Measurements from ENCODE around the gene MUL1.

The MUL1 gene

DNA sequence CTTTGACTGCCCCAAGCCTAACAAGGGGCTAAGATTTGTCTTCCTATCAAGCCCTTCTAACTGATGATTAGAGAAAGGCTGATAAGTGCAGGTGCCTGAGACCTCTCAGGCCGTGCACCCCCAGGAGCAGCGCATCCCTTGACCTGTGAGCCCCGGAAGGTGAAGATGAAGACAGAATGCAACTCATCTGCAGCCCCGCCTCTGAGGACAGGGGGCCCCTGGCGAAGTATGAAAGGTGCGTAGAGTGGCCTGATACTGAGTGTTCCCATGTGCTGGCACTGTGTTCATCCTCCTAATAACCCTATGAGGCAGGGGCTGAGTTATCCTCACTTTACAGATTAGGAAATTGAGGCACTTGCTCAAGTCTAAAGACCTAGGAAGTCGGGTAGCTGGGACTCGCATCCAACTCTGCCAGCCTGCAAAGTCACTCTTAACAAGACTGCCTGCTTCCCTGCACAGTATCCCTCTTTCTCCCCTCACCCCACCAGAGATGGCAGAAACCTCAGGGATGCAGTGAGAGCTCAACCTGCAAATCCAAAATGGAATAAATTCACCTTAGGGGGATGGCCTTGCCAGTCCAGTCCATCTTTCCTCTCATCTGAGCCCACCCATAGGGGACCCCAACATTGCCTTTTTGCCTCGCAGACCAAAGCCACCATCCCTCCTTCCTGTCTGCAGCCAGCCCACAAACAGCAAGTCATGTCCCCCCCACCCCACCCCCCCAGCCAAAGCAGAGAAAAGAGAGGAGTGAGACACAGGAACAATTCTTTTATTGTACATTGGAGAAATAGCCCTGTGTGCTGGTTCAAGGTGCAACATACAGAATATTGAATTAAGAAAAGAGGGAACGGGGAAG lies 26.1 kb downstream of the MUL1 start:
- DNase-seq (ENCODE audit: low read depth): no peak
- in situ Hi-C loops (cut with HindIII; ENCODE audit: low sequenced_read_pairs): no loop called here
- TF ChIP-seq, protein P1, sequence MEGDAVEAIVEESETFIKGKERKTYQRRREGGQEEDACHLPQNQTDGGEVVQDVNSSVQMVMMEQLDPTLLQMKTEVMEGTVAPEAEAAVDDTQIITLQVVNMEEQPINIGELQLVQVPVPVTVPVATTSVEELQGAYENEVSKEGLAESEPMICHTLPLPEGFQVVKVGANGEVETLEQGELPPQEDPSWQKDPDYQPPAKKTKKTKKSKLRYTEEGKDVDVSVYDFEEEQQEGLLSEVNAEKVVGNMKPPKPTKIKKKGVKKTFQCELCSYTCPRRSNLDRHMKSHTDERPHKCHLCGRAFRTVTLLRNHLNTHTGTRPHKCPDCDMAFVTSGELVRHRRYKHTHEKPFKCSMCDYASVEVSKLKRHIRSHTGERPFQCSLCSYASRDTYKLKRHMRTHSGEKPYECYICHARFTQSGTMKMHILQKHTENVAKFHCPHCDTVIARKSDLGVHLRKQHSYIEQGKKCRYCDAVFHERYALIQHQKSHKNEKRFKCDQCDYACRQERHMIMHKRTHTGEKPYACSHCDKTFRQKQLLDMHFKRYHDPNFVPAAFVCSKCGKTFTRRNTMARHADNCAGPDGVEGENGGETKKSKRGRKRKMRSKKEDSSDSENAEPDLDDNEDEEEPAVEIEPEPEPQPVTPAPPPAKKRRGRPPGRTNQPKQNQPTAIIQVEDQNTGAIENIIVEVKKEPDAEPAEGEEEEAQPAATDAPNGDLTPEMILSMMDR (IDR thresholded peaks at IDR 0.05; ENCODE audit: low read depth, low read length, missing control alignments): no peak
- no peak overlapping the region for H3K4me3 ChIP-seq (ENCODE audit: low read depth, low read length)

DNA sequence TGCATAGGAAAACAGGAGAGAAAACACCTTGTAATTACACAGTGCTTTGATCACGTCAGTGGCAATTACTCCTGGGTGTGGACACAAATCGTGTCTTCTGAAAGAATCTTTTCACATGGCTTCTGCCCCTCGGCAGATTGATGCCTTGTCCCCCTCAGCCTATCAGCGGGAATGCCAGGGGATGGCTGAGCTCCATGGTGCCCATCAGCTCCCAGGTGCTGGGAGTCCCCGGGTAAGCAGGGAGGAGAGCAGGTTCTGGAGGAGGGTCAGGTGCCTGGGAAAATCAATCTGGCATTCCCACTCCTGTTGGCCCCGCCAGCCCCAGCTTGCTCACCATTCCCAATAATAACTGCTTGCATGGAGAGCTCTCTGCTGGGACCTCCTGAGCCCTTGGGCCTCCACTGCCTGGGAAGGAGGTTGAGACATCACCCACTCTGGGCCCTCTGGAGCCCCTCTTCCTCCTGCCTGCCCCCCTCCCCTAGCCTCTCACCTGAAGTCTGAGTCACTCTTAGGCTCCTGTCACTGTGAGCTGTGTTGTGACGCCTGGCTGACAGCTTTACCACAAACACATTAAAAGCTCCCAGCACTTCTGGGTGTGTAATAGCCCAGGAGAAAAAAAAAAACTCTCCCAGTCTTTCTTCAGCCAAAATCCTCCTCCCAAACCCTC lies 26.9 kb downstream of the MUL1 start:
- TF ChIP-seq, protein P1 (IDR thresholded peaks at IDR 0.05; ENCODE audit: low read depth, low read length, missing control alignments): no peak
- in situ Hi-C loops (cut with HindIII; ENCODE audit: low sequenced_read_pairs): no loop called here
- no peak overlapping the region for H3K4me3 ChIP-seq (ENCODE audit: low read depth, low read length)
- DNase-seq (ENCODE audit: low read depth): no peak

DNA sequence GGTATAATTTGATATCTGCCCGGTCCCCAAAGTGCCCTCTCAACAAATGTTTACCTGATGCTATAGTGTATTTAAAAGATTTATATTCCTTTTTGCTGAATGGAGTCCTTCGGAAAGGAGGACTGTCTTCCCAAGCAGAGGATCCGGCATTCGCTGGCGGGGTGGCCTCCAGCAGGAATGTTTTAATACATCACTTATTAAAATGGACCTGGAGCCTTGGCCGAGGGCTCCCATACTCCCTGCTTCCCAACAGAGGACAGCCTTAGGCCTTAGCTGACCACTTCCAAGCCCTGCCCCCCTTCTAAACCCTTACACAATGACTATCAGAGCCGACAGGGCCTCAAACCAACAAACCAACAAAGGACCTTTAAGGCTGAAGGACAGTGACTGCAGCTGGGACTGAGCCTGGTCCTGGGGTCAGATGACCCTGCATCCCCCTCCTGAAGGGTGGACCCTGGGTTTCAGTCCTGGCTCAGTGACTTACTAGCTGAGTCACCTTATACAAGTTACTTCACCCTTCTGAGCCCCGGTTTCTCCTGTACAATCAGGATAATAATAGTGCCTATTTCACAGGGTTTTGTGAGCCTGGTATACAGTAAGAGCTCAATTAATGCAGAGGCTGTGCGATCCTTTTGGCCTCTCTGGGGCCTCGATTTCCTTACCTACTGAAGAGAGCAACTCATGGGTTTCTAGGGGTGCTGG lies 27.6 kb downstream of the MUL1 start:
- no peak for DNase-seq (ENCODE audit: low read depth)
- TF ChIP-seq, protein P1 (IDR thresholded peaks at IDR 0.05; ENCODE audit: low read depth, low read length, missing control alignments): no peak
- no peak overlapping the region for H3K4me3 ChIP-seq (ENCODE audit: low read depth, low read length)
- in situ Hi-C loops (cut with HindIII; ENCODE audit: low sequenced_read_pairs): no loop called here

DNA sequence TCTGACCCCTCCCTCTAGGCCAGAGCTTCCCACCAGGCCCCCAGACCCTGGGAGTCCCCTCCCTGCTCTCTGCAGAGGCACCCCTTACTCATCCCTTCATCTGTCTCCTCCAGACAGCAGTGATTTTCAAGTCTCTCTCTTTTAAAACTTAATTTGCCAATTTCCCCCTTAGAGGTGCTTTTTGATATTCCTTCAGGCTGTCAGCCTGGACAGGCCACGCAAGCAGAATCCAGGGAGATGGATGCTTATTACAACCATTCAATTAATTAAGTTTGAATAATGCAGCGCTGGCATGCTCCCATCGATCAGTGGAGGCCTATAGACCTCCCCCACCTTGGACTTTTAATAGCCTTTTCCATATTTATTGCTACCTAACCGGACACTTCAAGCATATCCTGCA lies 28.1 kb downstream of the MUL1 start:
- no peak for DNase-seq (ENCODE audit: low read depth)
- in situ Hi-C loops (cut with HindIII; ENCODE audit: low sequenced_read_pairs): loop anchor here (10.0 kb wide), 1 partner anchor 265 kb away; no protein-coding TSS in a partner anchor
- no peak overlapping the region for H3K4me3 ChIP-seq (ENCODE audit: low read depth, low read length)
- TF ChIP-seq, protein P1 (IDR thresholded peaks at IDR 0.05; ENCODE audit: low read depth, low read length, missing control alignments): no peak

DNA sequence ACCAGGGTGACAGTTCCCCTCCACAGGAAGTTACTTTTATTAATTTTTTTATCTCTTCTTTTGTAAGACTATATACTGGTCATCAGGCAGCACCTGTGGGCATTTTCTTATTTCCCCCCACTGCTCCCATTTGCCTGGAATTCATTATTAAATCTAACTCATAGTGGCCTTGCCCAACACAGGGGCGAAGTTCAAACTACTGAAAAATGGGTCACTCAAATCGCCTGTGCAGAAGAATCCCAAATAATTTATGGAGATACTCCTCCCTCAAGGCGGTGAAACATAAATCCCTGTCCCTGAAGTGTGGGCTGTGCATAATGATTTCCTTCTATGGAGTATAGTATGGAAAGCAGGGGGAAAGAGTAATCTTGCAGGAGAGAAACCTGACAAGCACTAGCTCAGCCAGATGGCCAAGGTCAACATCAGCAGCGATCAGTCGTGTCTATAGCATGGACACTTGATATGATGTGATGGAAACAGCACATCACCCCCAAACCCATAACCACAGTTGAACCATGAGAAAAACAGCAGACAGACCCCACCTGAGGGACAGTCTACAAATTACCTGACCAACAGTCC lies 29.8 kb downstream of the MUL1 start:
- no peak overlapping the region for H3K4me3 ChIP-seq (ENCODE audit: low read depth, low read length)
- TF ChIP-seq, protein P1 (IDR thresholded peaks at IDR 0.05; ENCODE audit: low read depth, low read length, missing control alignments): no peak
- in situ Hi-C loops (cut with HindIII; ENCODE audit: low sequenced_read_pairs): loop anchor here (10.0 kb wide), 1 partner anchor 263 kb away; no protein-coding TSS in a partner anchor

More for the DNA sequence above, 29.8 kb downstream of the MUL1 start:
- DNase-seq (ENCODE audit: low read depth): no peak

All from astrocyte of the cerebellum (primary cell).